Trophoblast cell (in vitro differentiated cells and primary cell): Measurements from ENCODE around the gene POFUT1.
"Not testable (repeated sequence)": the region's sequence is repeated elsewhere in the genome, so short reads cannot be mapped to it uniquely, and the experiment has no call there.

Experiments used
- DNase-seq, 2 donors: peaks; one replicate each; pipeline ENCODE4 v3.0.0-alpha.2; 2016
- H2AFZ ChIP-seq: 2 replicates; pipeline ENCODE4 v1.6.1; 2013; ENCODE audit warnings: low read length, moderate library complexity, mild to moderate bottlenecking; ENCODE audit not compliant: insufficient read depth, poor library complexity
- H2AK5ac ChIP-seq: 2 replicates; pipeline ENCODE4 v1.6.1; 2013; ENCODE audit warnings: mild to moderate bottlenecking, low read length
- H2BK120ac ChIP-seq: 2 replicates; pipeline ENCODE4 v1.6.1; 2013; ENCODE audit warnings: low read length, mild to moderate bottlenecking, moderate library complexity; ENCODE audit not compliant: insufficient read depth, poor library complexity
- H2BK12ac ChIP-seq: 2 replicates; pipeline ENCODE4 v1.6.1; 2013; ENCODE audit warnings: mild to moderate bottlenecking, low read length, moderate library complexity
- H2BK5ac ChIP-seq: 2 replicates; pipeline ENCODE4 v1.6.1; 2013; ENCODE audit warnings: low read length, low read depth, moderate library complexity, mild to moderate bottlenecking; ENCODE audit not compliant: poor library complexity
- H3K14ac ChIP-seq: 2 replicates; pipeline ENCODE4 v1.6.1; 2013; ENCODE audit warnings: mild to moderate bottlenecking, low read length
- H3K18ac ChIP-seq: 2 replicates; pipeline ENCODE4 v1.6.1; 2013; ENCODE audit warnings: mild to moderate bottlenecking, low read length
- H3K23ac ChIP-seq: 2 replicates; pipeline ENCODE4 v1.6.1; 2013; ENCODE audit warnings: low read length
- H3K27ac ChIP-seq: 2 replicates; pipeline ENCODE4 v1.5.1; 2013; ENCODE audit warnings: low read depth, mild to moderate bottlenecking, inconsistent platforms, low read length, moderate library complexity
- H3K27me3 ChIP-seq: 2 replicates; pipeline ENCODE4 v1.6.1; 2013; ENCODE audit warnings: inconsistent platforms, mild to moderate bottlenecking, low read length, moderate library complexity; ENCODE audit not compliant: insufficient read depth
- H3K36me3 ChIP-seq, 2 experiments: 1 replicate in 1 of 2; 2 replicates in 1 of 2; pipeline ENCODE4 v1.6.1; 2013; ENCODE audit warnings: low read length in 2 of 2, mild to moderate bottlenecking in 2 of 2, moderate library complexity in 1 of 2; ENCODE audit not compliant: insufficient read depth in 2 of 2, control insufficient read depth in 1 of 2
- H3K4ac ChIP-seq: 2 replicates; pipeline ENCODE4 v1.6.1; 2013; ENCODE audit warnings: low read depth, mild to moderate bottlenecking, low read length, moderate library complexity
- H3K4me1 ChIP-seq, 2 experiments: 1 replicate in 1 of 2; 2 replicates in 1 of 2; pipeline ENCODE4 v1.6.1; 2013; ENCODE audit warnings: low read length in 2 of 2, mild to moderate bottlenecking in 2 of 2, moderate library complexity in 1 of 2; ENCODE audit not compliant: insufficient read depth in 2 of 2, control insufficient read depth in 1 of 2
- H3K4me2 ChIP-seq: 2 replicates; pipeline ENCODE4 v1.6.1; 2013; ENCODE audit warnings: inconsistent platforms, mild to moderate bottlenecking, low read length, moderate library complexity
- H3K4me3 ChIP-seq: 2 replicates; pipeline ENCODE4 v1.5.1; 2013; ENCODE audit warnings: mild to moderate bottlenecking, low read depth, low read length, inconsistent platforms
- H3K79me1 ChIP-seq: one replicate; pipeline ENCODE4 v1.6.1; 2013; ENCODE audit warnings: low read length
- H3K79me2 ChIP-seq: 2 replicates; pipeline ENCODE4 v1.6.1; 2013; ENCODE audit warnings: low read length, mild to moderate bottlenecking; ENCODE audit not compliant: control insufficient read depth, insufficient read depth, poor library complexity
- H3K9ac ChIP-seq: 2 replicates; pipeline ENCODE4 v1.6.1; 2013; ENCODE audit warnings: mild to moderate bottlenecking, low read length
- H3K9me3 ChIP-seq: 2 replicates; pipeline ENCODE4 v1.6.1; 2013; ENCODE audit warnings: low read depth, mild to moderate bottlenecking, control low read depth, inconsistent platforms, low read length; ENCODE audit not compliant: insufficient read depth
- H4K12ac ChIP-seq: 2 replicates; pipeline ENCODE4 v1.6.1; 2013; ENCODE audit warnings: low read depth, mild to moderate bottlenecking, low read length, moderate library complexity
- H4K8ac ChIP-seq: 2 replicates; pipeline ENCODE4 v1.6.1; 2013; ENCODE audit warnings: low read depth, mild to moderate bottlenecking, low read length, moderate library complexity
- H4K91ac ChIP-seq: one replicate; pipeline ENCODE4 v1.6.1; 2013; ENCODE audit warnings: low read depth, mild to moderate bottlenecking, low read length, moderate library complexity
- WGBS: extraction: QIAGEN DNeasy Blood & Tissue Kit; methylation state at CpG from one replicate; pipeline ENCODE4 v1.1.7; 2013; ENCODE audit warnings: missing lambda C conversion rate; ENCODE audit not compliant: insufficient read length, insufficient coverage; ENCODE audit errors: extremely low coverage; 5-methylcytosine and 5-hydroxymethylcytosine counted together

POFUT1 gene

DNA sequence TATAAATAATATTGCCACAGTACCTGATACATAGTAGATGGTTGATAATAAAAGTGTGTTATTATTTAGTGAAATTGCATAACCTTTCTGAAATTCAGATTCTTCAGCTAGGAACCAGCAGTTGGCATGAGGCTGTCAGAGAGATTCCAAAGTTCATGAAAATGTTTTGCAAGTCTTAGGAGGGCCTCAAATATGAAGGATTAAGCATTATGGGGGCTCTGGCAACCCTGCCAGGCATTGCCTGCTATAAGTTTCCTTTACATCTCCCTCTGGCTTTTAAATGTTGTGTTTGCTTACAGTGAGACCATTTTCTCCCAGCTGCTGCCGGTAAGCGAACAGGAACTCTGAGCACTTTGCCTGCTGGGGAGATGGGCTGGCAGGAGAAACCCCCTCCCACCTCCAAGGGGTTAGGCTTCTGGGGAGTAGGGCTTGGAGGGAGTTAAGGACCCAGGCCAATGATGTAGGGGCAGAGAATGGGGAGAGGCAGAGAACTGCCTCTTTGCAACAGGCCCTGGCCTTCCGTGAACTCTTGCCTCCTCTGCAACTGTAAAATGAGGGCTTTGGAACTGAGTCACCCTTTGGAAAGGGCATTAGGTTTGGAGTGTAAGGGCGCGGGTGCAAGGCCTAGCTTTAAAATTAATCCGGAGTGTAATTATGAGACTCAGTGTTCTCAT lies 36.6 kb downstream of the POFUT1 start:
- H4K12ac ChIP-seq, result no peak overlapping the region
- no peak overlapping the region for H2AFZ ChIP-seq
- no peak overlapping the region for H3K14ac ChIP-seq
- H2BK5ac ChIP-seq, result no peak overlapping the region
- peaks cover 3 to 4% of the 10 kb centered on the region in 2 experiments for H3K4me1 ChIP-seq
- no peak overlapping the region for H3K4me2 ChIP-seq
- H3K27me3 ChIP-seq, result no peaks in the 10 kb centered on the region
- no peak overlapping the region for H3K4me3 ChIP-seq
- peak; percentile 28 to 62 for DNase-seq
- no peak overlapping the region for H2AK5ac ChIP-seq
- no peak overlapping the region for H2BK120ac ChIP-seq
- no peak overlapping the region for H3K27ac ChIP-seq
- no peak overlapping the region for H3K18ac ChIP-seq
- no peaks in the 10 kb centered on the region for H3K9me3 ChIP-seq
- H3K23ac ChIP-seq, result no peak overlapping the region
- WGBS, result no CpG with 5 or more reads among the region's 6 CpGs
- no peak overlapping the region for H4K8ac ChIP-seq
- peaks cover 2% of the 10 kb centered on the region for H3K79me1 ChIP-seq
- H3K9ac ChIP-seq, result no peak overlapping the region
- H3K36me3 ChIP-seq, result no peaks in the 10 kb centered on the region
- H2BK12ac ChIP-seq, result no peak overlapping the region
- H3K4ac ChIP-seq, result no peak overlapping the region
- H3K79me2 ChIP-seq, result no peaks in the 10 kb centered on the region
- no peak overlapping the region for H4K91ac ChIP-seq

DNA sequence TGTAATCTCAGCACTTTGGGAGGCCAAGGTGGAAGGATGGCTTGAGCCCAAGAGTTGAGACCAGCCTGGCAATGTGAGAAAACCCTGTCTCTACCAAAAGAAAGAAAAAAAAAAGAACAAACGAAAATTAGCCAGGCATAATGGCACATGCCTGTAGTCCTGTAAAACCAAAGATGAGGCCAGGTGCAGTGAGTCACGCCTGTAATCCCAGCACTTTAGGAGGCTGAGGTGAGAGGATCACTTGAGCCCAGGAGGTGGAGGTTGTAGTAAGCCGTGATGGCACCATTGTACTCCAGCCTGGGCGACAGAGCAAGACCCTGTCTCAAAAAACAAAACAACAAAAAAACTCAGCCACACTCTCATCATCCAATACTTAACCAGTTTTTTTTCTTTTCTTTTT lies 37.3 kb downstream of the POFUT1 start:
- Histone ChIP-seq H3K36me3 (no peaks in the 10 kb centered on the region), H4K8ac (no peak overlapping the region), H3K14ac (no peak overlapping the region), H3K18ac (no peak overlapping the region), H2BK12ac (no peak overlapping the region), H3K79me1 (no peaks in the 10 kb centered on the region), H4K12ac (no peak overlapping the region), H2AK5ac (no peak overlapping the region), H3K4me2 (no peak overlapping the region), H3K23ac (no peak overlapping the region), H3K4me1 (peaks cover 3 to 4% of the 10 kb centered on the region in 2 experiments), H3K27ac (no peak overlapping the region), H2BK5ac (no peak overlapping the region), H3K4ac (no peak overlapping the region), H3K79me2 (no peaks in the 10 kb centered on the region), H3K9ac (no peak overlapping the region), H3K4me3 (no peak overlapping the region), H3K27me3 (no peaks in the 10 kb centered on the region), H3K9me3 (no peaks in the 10 kb centered on the region), H2BK120ac (no peak overlapping the region), H2AFZ (no peak overlapping the region), H4K91ac (no peak overlapping the region)
- no CpG with 5 or more reads among the region's 4 CpGs for WGBS
- DNase-seq, result peak; percentile 48 to 65

DNA sequence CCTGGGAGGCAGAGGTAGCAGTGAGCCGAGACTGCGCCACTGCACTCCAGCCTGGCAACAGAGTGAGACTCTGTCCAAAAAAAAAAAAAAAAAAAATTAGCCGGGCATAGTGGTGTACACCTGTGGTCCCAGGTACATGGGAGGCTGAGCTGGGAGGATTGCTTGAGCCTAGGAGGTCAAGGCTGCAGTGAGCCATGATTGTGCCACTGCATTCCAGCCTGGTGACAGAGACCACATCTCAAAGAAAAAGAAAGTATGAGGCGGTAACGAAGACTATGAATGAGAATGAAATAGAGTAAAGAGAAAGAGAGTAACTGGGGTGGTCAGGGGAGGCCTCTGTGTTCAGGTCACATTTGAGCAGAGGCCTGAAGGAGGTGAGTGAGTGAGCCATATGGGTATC lies 38.5 kb downstream of the POFUT1 start:
- H3K4ac ChIP-seq, H3K27ac ChIP-seq, H2BK120ac ChIP-seq, H4K91ac ChIP-seq, H4K8ac ChIP-seq, H3K18ac ChIP-seq, H2AK5ac ChIP-seq, H3K27me3 ChIP-seq, H2BK5ac ChIP-seq, H3K14ac ChIP-seq, H3K79me1 ChIP-seq, H3K36me3 ChIP-seq, H4K12ac ChIP-seq, H3K9me3 ChIP-seq, H3K79me2 ChIP-seq, H2AFZ ChIP-seq, H3K4me1 ChIP-seq, H3K4me3 ChIP-seq, H3K9ac ChIP-seq, H3K4me2 ChIP-seq, H2BK12ac ChIP-seq, H3K23ac ChIP-seq: not testable (repeated sequence)
- DNase-seq, result peak; percentile 59 to 69
- no CpG with 5 or more reads among the region's 5 CpGs for WGBS

DNA sequence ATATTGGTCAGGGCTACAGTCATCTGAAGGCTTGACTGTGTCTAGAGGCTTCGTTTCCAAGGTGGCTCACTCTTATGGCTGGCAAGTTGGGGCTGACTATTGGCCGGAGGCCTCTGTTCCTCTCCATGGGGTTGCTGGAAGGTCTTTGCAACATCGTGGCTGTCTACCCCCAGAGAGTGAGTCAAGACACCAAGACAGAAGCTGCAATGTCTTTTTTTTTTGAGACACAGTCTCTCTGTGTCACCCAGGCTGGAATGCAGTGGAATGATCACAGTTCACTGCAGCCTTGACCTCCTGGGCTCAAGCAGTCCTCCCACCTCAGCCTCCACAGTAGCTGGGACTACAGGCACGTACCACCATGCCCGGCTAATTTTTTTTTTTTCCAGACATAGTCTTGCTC lies 40.4 kb downstream of the POFUT1 start:
- no peak overlapping the region for H2BK5ac ChIP-seq
- no peak overlapping the region for H3K4ac ChIP-seq
- no peaks in the 10 kb centered on the region for H3K79me2 ChIP-seq
- no peak overlapping the region for H3K4me2 ChIP-seq
- no peaks in the 10 kb centered on the region for H3K36me3 ChIP-seq
- no peak overlapping the region for H3K18ac ChIP-seq
- no peak overlapping the region for H4K8ac ChIP-seq
- H2AK5ac ChIP-seq, result no peak overlapping the region
- no peak overlapping the region for H4K91ac ChIP-seq
- no peak overlapping the region for H3K14ac ChIP-seq
- no peak overlapping the region for H2BK12ac ChIP-seq
- H2BK120ac ChIP-seq, result no peak overlapping the region
- no peaks in the 10 kb centered on the region for H3K79me1 ChIP-seq
- no peak overlapping the region for H3K9ac ChIP-seq
- DNase-seq, result peak; percentile 79 to 87
- no peaks in the 10 kb centered on the region for H3K27me3 ChIP-seq
- H3K27ac ChIP-seq, result no peak overlapping the region
- H3K9me3 ChIP-seq, result no peaks in the 10 kb centered on the region
- H3K4me3 ChIP-seq, result no peak overlapping the region
- H3K4me1 ChIP-seq, result no peaks in the 10 kb centered on the region
- H4K12ac ChIP-seq, result no peak overlapping the region
- no peak overlapping the region for H3K23ac ChIP-seq
- H2AFZ ChIP-seq, result no peak overlapping the region
- no CpG with 5 or more reads among the region's 5 CpGs for WGBS
